Ectodermal cell (in vitro differentiated cells): ENCODE measurements around the gene PTPRN2.

Experiments used
- H3K27ac ChIP-seq: 2 replicates; pipeline ENCODE4 v1.7.0; 2013; ENCODE audit warnings: mild to moderate bottlenecking, low read depth, low read length; ENCODE audit not compliant: insufficient read depth, poor library complexity, severe bottlenecking
- H3K27me3 ChIP-seq: 2 replicates; pipeline ENCODE4 v1.7.0; 2013; ENCODE audit warnings: mild to moderate bottlenecking, low read length; ENCODE audit not compliant: insufficient read depth, control insufficient read depth, poor library complexity, severe bottlenecking
- H3K36me3 ChIP-seq: one replicate; pipeline ENCODE4 v1.7.0; 2013; ENCODE audit warnings: low read length; ENCODE audit not compliant: control insufficient read depth, insufficient read depth
- H3K4me1 ChIP-seq: one replicate; pipeline ENCODE4 v1.7.0; 2013; ENCODE audit warnings: low read length; ENCODE audit not compliant: control insufficient read depth, insufficient read depth
- H3K4me3 ChIP-seq: 2 replicates; pipeline ENCODE4 v1.7.0; 2013; ENCODE audit warnings: low read depth, low read length, control low read depth; ENCODE audit not compliant: insufficient read depth
- H3K9me3 ChIP-seq: 2 replicates; pipeline ENCODE4 v1.7.0; 2013; ENCODE audit warnings: mild to moderate bottlenecking, low read length, moderate library complexity; ENCODE audit not compliant: control insufficient read depth
- WGBS, 2 experiments: methylation state at CpG; one replicate each; pipeline ENCODE4 v1.1.7; 2013; ENCODE audit warnings: missing lambda C conversion rate in 2 of 2; 5-methylcytosine and 5-hydroxymethylcytosine counted together

Gene PTPRN2

GRCh38 chr7:157841773-157842370 lies 745.8 kb downstream of the PTPRN2 start:
- peaks cover 10% of the 10 kb centered on the region for H3K9me3 ChIP-seq

GRCh38 chr7:157840914-157841772 lies 746.5 kb downstream of the PTPRN2 start:
- WGBS, 2 experiments = 78 to 80% methylated on average over 25 of the region's 25 CpGs
- Histone ChIP-seq H3K4me3 (no peak overlapping the region), H3K36me3 (no peaks in the 10 kb centered on the region), H3K27me3 (no peaks in the 10 kb centered on the region), H3K4me1 (no peaks in the 10 kb centered on the region), H3K9me3 (peaks cover 10% of the 10 kb centered on the region), H3K27ac (no peak overlapping the region)

More at GRCh38 chr7:157841773-157842370, 745.8 kb downstream of the PTPRN2 start:
- Histone ChIP-seq H3K4me1 (no peaks in the 10 kb centered on the region), H3K36me3 (no peaks in the 10 kb centered on the region), H3K27ac (no peak overlapping the region), H3K27me3 (no peaks in the 10 kb centered on the region), H3K4me3 (no peak overlapping the region)
- WGBS, 2 experiments = 78 to 80% methylated on average over 14 of the region's 14 CpGs

- no peak overlapping the region for H3K4me3 ChIP-seq
- H3K27ac ChIP-seq = no peak overlapping the region
- no peaks in the 10 kb centered on the region for H3K4me1 ChIP-seq
- H3K27me3 ChIP-seq = no peaks in the 10 kb centered on the region
- H3K36me3 ChIP-seq = no peaks in the 10 kb centered on the region
- H3K9me3 ChIP-seq = peaks cover 8% of the 10 kb centered on the region
- 92 to 93% methylated on average over 36 of the region's 36 CpGs for WGBS, 2 experiments
Measured at GRCh38 chr7:157840174-157840913, 747.3 kb downstream of the PTPRN2 start.

GRCh38 chr7:157839672-157840167 lies 747.9 kb downstream of the PTPRN2 start:
- Histone ChIP-seq H3K4me3 (no peak overlapping the region), H3K9me3 (peaks cover 4% of the 10 kb centered on the region), H3K27me3 (no peaks in the 10 kb centered on the region), H3K4me1 (no peaks in the 10 kb centered on the region), H3K27ac (no peak overlapping the region), H3K36me3 (no peaks in the 10 kb centered on the region)
- 85 to 87% methylated on average over 9 of the region's 9 CpGs for WGBS, 2 experiments

- H3K27me3 ChIP-seq = no peaks in the 10 kb centered on the region
- H3K4me3 ChIP-seq = no peak overlapping the region
- WGBS, 2 experiments = 82 to 86% methylated on average over 2 of the region's 2 CpGs
- H3K36me3 ChIP-seq = no peaks in the 10 kb centered on the region
- H3K4me1 ChIP-seq = no peaks in the 10 kb centered on the region
- no peak overlapping the region for H3K27ac ChIP-seq
- peaks cover 4% of the 10 kb centered on the region for H3K9me3 ChIP-seq
Measured at GRCh38 chr7:157839226-157839625, 748.4 kb downstream of the PTPRN2 start.

- Histone ChIP-seq H3K27ac (no peak overlapping the region), H3K36me3 (no peaks in the 10 kb centered on the region), H3K4me1 (no peaks in the 10 kb centered on the region), H3K9me3 (peaks cover 4% of the 10 kb centered on the region), H3K27me3 (no peaks in the 10 kb centered on the region), H3K4me3 (no peak overlapping the region)
- WGBS, 2 experiments = 80 to 85% methylated on average over 10 of the region's 10 CpGs
Measured at GRCh38 chr7:157837561-157837960, 750.1 kb downstream of the PTPRN2 start.

GRCh38 chr7:157837047-157837446 lies 750.6 kb downstream of the PTPRN2 start:
- Histone ChIP-seq H3K36me3 (no peaks in the 10 kb centered on the region), H3K9me3 (peaks cover 4% of the 10 kb centered on the region), H3K27ac (no peak overlapping the region), H3K4me1 (no peaks in the 10 kb centered on the region), H3K27me3 (no peaks in the 10 kb centered on the region), H3K4me3 (no peak overlapping the region)
- WGBS, 2 experiments = 63 to 73% methylated on average over 6 of the region's 6 CpGs

- no peaks in the 10 kb centered on the region for H3K36me3 ChIP-seq
- WGBS, 2 experiments = 82 to 85% methylated on average over 20 of the region's 20 CpGs
- H3K9me3 ChIP-seq = peaks cover 4% of the 10 kb centered on the region
- no peak overlapping the region for H3K27ac ChIP-seq
- no peaks in the 10 kb centered on the region for H3K4me1 ChIP-seq
- no peak overlapping the region for H3K4me3 ChIP-seq
- H3K27me3 ChIP-seq = no peaks in the 10 kb centered on the region
Measured at GRCh38 chr7:157834501-157835163, 753.0 kb downstream of the PTPRN2 start.

GRCh38 chr7:157832866-157833607 lies 754.6 kb downstream of the PTPRN2 start:
- no peaks in the 10 kb centered on the region for H3K27me3 ChIP-seq
- 83 to 86% methylated on average over 35 of the region's 35 CpGs for WGBS, 2 experiments
- no peak overlapping the region for H3K27ac ChIP-seq
- H3K4me3 ChIP-seq = no peak overlapping the region
- no peaks in the 10 kb centered on the region for H3K4me1 ChIP-seq
- H3K9me3 ChIP-seq = no peaks in the 10 kb centered on the region
- no peaks in the 10 kb centered on the region for H3K36me3 ChIP-seq
